GM12892 (cell line): ENCODE data around the gene HPCAL1.

Experiments
- DNase-seq: peaks from one replicate; pipeline ENCODE4 v3.0.0; 2011; ENCODE audit not compliant: insufficient read length
- FAIRE-seq: peaks from 2 replicates; lab custom pipeline; 2011; peaks lifted over from hg19 to GRCh38; lab: Jason Lieb, UNC
- POLR2A ChIP-seq: IDR thresholded peaks from 2 replicates; pipeline ENCODE4 v1.6.1; 2011; ENCODE audit warnings: low read depth, low read length, control low read depth
- POLR2AphosphoS5 ChIP-seq: IDR thresholded peaks from 2 replicates; pipeline ENCODE4 v1.6.1; 2011; ENCODE audit warnings: low read depth, low read length, control low read depth
- TAF1 ChIP-seq: IDR thresholded peaks from 2 replicates; pipeline ENCODE4 v1.6.1; 2011; ENCODE audit warnings: low read depth, mild to moderate bottlenecking, control low read depth, low read length, borderline replicate concordance

Gene HPCAL1

GRCh38 chr2:10341193-10341592, 38.5 kb downstream of the HPCAL1 start:
- FAIRE-seq: no peak
- DNase-seq: no peak
- TF ChIP-seq POLR2AphosphoS5: no peak
- TF ChIP-seq POLR2A: no peak
- no peak for TF ChIP-seq TAF1

GRCh38 chr2:10342245-10342951, 39.7 kb downstream of the HPCAL1 start:
- no peak for FAIRE-seq
- no peak for TF ChIP-seq POLR2A
- TF ChIP-seq POLR2AphosphoS5: no peak
- no peak for TF ChIP-seq TAF1
- DNase-seq: no peak

DNA sequence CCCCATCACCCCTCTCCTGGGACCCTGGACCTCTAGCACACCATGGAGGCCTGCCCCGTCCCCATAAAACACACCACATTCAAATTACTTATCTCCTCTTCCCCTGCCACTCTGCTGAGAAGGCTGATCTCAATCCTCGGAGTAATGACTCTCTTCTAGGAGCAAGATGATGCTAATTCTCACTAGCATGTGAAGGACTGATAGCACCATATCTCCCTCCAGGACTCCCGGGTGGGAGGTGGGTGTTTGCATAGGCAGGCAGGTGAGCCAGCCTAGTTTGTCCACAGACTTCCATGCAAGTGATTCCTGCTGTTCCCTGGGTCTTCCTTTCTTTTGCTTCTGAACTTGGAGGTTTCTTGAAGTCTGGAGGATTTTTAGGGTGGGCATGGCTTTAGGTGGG, 40.5 kb downstream of the HPCAL1 start:
- FAIRE-seq: no peak
- TF ChIP-seq TAF1 (no peak), POLR2AphosphoS5 (no peak), POLR2A (no peak)
- no peak for DNase-seq

- no peak for FAIRE-seq
- DNase-seq: no peak
- no peak for TF ChIP-seq POLR2A
- TF ChIP-seq POLR2AphosphoS5: no peak
- no peak for TF ChIP-seq TAF1
These were observed 41.0 kb downstream of the HPCAL1 start for GRCh38 chr2:10343658-10344057.

- TF ChIP-seq POLR2AphosphoS5 (no peak), TAF1 (no peak), POLR2A (no peak)
- DNase-seq (no peak), FAIRE-seq (no peak)
These were observed 41.7 kb downstream of the HPCAL1 start for GRCh38 chr2:10344105-10345066.

DNA sequence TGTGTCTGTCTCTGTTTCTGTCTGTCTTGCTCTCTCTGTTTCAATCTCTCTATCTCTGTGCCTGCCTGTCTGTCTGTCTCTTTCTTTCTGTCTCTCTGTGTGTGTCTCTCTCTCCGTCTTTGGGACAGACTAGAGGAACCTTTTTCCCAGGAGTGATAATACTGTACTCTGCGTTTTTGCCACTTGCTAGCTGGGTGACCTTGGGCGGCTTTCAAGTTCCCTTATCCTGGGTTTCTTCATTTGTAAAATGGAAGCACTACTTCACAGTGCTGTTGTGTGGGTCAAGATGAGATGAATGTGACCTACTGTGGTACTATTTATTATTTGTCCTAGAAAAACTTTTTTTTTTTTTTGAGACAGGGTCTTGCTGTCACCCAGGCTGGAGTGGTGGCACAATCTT, 42.4 kb downstream of the HPCAL1 start:
- DNase-seq (no peak), FAIRE-seq (no peak)
- TF ChIP-seq POLR2A (no peak), POLR2AphosphoS5 (no peak), TAF1 (no peak)

DNA sequence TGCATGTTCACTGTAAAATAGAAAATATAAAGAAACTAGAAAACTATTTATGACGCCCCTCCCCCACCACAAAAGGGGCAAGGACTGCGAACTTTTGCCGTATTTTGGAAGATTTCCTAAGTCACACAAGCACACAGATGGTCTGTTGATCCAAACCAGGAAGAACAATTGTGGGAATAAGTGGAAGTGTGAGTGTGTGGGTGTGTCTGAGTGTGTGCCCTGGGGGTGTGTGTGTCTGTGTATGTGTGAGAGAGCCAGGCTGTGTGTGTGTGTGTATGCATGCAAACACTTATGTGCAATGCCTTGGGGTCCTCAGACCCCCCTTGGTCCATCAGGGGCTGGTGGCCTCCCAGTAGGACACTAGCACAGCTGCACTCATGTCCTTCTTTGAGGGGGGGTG, 43.1 kb downstream of the HPCAL1 start:
- TF ChIP-seq POLR2A (no peak), POLR2AphosphoS5 (no peak), TAF1 (no peak)
- DNase-seq (no peak), FAIRE-seq (no peak)

GRCh38 chr2:10346929-10347561, 44.3 kb downstream of the HPCAL1 start:
- FAIRE-seq: no peak
- no peak for TF ChIP-seq TAF1
- no peak for TF ChIP-seq POLR2AphosphoS5
- no peak for DNase-seq

- DNase-seq (no peak), FAIRE-seq (no peak)
- TF ChIP-seq POLR2A: no peak
- no peak for TF ChIP-seq TAF1
- TF ChIP-seq POLR2AphosphoS5: no peak
These were observed 44.9 kb downstream of the HPCAL1 start for GRCh38 chr2:10347562-10347948.

DNA sequence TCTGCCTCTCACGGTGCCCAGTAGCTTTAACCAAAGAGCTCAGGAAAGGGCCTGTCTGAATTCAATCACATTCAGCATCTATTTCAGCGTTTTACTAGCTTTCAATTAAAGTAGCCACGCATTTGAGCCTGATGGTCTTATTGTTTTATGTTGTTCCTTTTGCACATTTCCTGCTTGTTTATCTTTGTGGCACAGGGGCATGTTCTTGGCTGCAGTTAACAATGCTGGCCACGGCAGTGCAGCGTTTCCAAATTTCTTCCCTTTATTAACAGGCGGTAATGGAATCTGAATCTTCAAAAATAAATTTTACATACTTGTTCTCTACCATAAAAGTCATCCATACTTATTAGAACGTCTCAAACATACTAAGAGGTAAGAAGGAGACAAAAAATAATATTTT, 46.2 kb downstream of the HPCAL1 start:
- TF ChIP-seq POLR2A: no peak
- TF ChIP-seq TAF1: no peak
- DNase-seq (no peak), FAIRE-seq (no peak)

GRCh38 chr2:10350761-10351160, 48.1 kb downstream of the HPCAL1 start:
- no peak for TF ChIP-seq TAF1
- TF ChIP-seq POLR2AphosphoS5: no peak
- TF ChIP-seq POLR2A: no peak
- no peak for FAIRE-seq

DNA sequence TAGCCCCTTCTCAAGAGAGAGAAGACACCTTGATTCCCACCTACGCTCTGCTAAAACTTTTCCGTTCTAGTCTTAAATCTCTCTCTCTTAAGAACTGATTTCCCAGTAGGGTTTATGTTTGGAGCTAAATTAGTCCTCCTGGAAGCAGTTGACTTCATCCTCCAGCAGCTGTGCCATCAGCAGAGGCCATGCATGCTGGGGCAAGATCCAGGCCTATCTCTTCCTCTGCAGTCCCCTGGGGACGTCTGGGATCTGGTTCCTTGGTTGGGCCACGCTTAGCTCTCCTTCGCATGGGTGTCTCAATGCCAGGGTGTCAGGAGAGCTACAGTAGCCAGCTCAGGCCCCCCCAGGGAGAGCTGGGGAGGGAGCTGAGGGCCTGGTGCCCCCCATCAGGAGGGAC, 49.7 kb downstream of the HPCAL1 start:
- TF ChIP-seq POLR2A: no peak
- TF ChIP-seq TAF1: no peak
- TF ChIP-seq POLR2AphosphoS5: no peak
- FAIRE-seq (no peak), DNase-seq (no peak)

More at GRCh38 chr2:10350761-10351160, 48.1 kb downstream of the HPCAL1 start:
- DNase-seq: no peak
